B cell (primary cell): Measurements from ENCODE around the gene PFN1.

Experiments used
- EZH2 ChIP-seq: IDR thresholded peaks from 2 replicates; pipeline ENCODE4 v1.6.1; 2012; ENCODE audit warnings: borderline replicate concordance, low read depth, mild to moderate bottlenecking, moderate library complexity, low read length; ENCODE audit not compliant: insufficient read depth, poor library complexity, severe bottlenecking
- TF ChIP-seq, protein P1 (sequence below): fragments of 200-600 bp; IDR thresholded peaks from one replicate; pipeline ENCODE4 v1.8.0; 2022; ENCODE audit warnings: antibody characterized with exemption, mild to moderate bottlenecking

DNA sequence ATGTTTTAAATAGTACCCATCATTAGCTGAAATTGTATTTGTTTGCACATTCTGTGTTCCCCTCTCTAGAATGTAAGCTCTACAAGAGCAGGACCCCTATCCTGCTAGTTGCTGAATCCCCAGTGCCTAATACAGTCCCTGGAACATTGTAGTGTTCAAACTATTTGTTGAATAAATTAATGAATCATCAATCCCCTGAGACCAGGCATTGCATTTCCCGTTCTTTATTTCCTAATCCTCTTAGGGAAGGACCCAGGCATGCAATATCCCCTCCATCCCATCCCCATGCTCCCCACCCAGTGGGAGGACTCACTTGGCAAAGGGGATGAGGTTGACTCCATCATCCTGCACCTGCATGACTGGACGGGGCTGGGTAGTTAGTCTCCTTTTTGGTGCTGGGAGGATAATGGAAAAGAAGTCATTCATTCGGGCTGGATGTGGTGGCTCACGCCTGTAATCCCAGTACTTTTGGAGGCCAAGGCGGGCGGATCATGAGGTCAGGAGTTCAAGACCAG, 45.8 kb upstream of the PFN1 start:
- TF ChIP-seq, protein P1, sequence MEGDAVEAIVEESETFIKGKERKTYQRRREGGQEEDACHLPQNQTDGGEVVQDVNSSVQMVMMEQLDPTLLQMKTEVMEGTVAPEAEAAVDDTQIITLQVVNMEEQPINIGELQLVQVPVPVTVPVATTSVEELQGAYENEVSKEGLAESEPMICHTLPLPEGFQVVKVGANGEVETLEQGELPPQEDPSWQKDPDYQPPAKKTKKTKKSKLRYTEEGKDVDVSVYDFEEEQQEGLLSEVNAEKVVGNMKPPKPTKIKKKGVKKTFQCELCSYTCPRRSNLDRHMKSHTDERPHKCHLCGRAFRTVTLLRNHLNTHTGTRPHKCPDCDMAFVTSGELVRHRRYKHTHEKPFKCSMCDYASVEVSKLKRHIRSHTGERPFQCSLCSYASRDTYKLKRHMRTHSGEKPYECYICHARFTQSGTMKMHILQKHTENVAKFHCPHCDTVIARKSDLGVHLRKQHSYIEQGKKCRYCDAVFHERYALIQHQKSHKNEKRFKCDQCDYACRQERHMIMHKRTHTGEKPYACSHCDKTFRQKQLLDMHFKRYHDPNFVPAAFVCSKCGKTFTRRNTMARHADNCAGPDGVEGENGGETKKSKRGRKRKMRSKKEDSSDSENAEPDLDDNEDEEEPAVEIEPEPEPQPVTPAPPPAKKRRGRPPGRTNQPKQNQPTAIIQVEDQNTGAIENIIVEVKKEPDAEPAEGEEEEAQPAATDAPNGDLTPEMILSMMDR, result no peak
- TF ChIP-seq EZH2, result no peak
